Epithelial cell of prostate (primary cell): ENCODE results near the gene NAV2.
"Not testable (repeated sequence)": the region's sequence is repeated elsewhere in the genome, so short reads cannot be mapped to it uniquely, and the experiment has no call there.

ENCODE experiments used
- DNase-seq: peaks from one replicate; pipeline ENCODE4 v3.0.0-alpha.2; 2011; ENCODE audit warnings: low read depth, low spot score
- H3K27ac ChIP-seq: fragments of 450-650 bp; 2 replicates; pipeline ENCODE4 v1.5.1; 2017; ENCODE audit warnings: mild to moderate bottlenecking

Gene NAV2

DNA sequence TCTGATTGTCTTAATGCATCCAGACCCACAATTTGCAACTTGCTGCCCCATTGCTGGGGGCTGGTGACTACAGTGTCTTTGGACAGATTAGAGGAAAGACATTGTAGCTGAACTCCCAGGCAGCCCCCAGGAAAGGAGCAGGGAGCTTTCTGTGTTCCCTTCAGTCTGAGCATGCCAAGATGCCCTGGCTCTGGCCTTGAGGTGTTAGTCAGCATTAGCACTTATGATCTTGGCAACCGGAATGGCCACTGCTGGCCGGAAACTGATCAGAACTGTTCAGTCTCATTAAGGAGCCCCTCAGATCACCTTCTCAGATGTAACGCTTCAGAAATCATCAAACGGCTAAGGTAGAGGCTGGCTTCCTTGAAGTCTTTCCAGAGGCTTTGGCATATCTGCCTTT lies 195.2 kb downstream of the NAV2 start:
- no peak overlapping the region for H3K27ac ChIP-seq
- DNase-seq, result no peak

DNA sequence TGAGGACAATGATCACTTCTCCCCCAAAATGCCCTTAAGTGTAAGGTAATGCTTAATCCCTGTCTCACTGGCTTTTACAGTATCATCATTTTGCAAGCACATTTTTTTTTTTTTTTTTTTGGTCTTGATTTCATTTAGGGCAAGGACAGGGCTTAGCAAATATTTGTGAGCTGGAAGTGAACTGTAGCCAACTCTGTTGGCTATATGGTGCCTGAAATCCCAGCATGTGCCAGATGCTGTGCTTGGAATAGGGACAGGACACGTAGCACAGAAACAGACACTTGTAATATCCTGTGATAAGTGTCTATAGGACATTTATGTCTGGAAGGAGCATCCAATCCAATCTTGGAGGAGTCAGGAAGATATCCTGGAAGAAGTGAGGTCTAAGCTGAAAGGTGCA lies 198.3 kb downstream of the NAV2 start:
- no peak overlapping the region for H3K27ac ChIP-seq
- DNase-seq, result no peak

DNA sequence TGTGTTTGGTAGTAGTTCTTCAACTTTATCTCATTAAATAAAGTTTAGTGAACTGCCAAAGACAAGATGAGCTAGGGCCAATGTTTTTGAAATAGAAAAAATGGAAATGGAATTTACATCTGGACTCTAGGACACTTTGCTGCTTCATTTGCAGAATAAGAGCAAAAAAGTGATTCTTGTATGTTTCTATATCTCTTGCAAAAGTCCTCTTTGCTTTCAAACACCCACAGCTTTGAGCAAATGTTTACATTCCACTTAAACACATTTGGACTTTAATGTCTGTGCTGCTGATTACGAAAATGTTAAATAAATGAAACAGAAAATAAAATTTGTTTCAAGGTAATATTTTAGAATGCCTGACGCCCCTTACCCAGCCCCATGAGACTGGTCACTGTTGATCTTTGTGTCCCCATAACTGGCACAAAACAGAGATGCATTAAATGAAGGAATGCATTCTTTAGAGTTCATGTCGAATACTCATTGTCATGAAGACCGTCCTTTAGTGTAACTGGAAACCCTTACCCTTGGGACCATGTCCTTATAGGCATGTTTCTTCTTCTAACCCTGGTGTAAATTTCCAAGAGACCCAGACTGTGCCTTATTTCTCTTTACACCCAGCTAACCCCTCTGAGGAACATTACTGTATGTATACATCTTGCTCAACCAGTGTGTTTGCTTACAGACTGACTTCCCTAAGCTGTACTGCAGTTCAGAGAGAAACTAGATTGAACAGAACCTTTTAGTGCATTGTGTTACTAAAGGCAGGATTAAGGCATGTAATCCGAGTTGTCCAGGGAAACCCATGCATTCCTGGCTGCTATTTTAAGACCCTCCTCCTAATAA lies 199.7 kb downstream of the NAV2 start:
- DNase-seq, result no peak
- no peak overlapping the region for H3K27ac ChIP-seq

DNA sequence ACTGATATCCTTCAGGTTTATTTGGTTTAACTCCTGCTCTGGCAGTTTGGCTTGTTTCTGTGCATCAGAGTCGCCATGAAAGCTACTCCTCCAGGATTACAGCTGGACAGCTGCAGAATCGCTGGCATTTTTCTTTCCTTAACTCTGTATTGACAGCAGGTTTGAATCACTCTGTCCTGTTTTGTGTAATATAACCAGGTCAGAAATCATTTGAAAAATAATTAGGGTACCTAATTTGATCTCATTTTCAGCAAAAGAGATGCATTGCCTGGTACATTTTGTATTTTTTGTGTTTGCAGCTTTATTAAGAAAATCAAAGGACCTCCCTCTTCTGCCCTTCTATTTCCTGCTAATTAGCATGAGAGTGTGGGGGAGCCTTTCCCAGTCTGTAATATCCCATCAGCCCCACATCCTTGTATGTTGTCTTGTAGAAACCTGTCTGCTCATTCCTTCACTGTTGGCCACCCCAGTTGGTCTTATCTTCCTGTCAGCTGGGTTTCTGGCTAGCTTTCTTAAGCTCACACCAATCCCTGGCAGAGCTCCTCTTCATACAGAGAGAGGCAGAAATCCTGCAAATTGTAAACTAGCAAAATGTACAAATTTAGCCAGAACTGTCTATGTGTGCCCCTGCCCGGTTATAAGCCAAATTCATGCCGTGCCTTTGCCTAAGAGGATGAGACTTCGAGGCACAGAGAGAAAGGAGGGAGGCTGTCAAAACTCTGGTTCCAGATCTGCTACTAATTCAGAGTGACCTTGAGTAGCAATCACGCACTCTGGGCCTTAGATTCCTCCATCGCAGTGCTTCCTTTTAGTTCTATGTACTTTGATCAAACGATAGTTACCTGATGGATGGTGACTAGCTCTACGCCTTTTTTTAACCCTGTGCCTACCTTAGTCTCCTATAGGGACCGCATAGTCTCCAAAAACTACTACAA lies 200.6 kb downstream of the NAV2 start:
- H3K27ac ChIP-seq, result no peak overlapping the region
- DNase-seq, result no peak

DNA sequence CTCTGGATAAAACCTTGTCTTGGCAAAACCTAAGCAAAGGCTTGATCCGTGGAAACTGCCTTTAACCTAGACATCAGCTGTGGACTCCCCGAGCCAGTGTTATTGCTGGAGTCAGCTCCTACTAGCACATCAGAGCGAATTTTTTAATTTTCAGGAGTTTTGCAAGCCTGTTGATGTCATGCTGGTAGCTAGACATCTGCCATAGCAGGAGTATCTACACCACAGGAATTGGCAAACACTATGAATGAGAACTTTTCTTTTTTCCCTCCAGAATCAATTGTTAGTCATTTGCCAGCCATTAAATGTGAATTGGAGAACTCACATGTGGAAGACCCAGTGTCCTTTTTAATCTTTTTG lies 201.2 kb downstream of the NAV2 start:
- no peak for DNase-seq
- no peak overlapping the region for H3K27ac ChIP-seq

DNA sequence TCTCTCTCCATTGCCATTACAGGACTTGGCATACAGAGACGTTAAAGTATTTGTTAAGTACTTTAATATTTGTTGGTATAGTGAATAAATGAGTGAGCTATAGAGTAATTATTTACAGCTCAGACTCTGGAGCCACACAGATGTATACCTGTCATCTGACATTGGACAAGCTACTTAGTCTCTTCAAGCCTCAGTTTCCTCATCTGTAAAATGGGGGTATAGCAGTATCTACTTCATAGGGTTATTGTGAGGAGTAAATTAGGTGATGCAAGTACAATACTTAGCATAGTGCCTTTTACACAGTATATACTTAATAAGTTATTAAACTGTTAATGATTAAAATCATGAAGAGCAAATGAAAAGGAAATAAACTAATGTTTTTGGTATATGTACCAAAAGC lies 203.2 kb downstream of the NAV2 start:
- H3K27ac ChIP-seq, result no peak overlapping the region
- DNase-seq, result no peak

DNA sequence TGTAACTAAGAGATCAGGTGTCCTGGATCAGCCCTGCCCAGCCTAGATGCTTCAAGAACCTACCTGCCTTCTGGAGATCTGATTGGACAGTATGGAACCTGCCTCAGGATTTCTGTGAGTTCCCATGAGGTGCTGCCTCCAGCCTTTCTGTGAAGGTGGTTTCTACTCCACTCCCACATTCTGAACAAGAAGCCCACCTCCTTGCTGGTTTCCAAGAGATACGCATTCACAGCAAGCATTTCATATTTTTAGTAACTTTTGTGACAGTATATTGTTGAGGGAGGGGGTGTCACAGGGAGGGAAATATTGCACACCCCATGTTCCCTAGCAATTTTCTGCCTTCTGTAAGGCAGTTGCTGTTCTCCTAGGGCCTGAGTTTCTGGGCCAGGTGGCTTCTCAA lies 204.4 kb downstream of the NAV2 start:
- no peak for DNase-seq
- H3K27ac ChIP-seq, result no peak overlapping the region

DNA sequence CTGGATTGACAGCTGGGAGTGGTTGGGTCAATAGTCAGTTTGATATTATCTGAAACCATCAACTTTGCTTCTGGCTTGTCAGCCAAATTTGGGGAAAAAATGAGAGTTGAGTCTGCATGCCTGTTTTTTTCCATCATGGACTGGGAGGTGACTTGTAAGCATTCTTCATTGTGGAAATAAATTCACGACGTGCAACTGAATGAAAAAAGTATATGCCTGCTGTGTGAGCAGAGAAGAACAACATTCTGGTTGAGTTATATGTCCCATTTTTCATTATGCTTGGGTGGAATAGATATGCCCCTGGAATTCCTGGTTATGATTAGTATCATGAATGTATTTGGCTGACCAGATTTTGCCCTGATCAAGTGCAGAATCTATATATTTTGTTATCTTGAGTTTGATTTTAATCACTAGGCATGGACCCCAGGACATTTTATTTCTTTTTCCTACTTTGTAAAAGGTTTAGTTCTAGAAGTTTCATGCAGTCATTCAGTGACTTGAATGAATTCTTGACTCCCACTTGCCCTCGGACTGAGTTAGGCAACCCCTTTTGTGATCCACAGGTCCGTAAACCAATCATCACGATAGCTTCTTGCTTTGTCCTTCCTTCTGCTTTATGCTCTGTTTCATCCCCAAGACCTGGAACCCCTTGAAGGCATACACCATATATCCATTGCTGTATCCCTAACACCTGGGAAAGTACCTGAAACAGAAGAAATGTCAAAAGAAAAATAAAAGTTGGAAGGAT lies 205.8 kb downstream of the NAV2 start:
- peak overlapping the region; percentile 55 for H3K27ac ChIP-seq
- DNase-seq, result no peak

DNA sequence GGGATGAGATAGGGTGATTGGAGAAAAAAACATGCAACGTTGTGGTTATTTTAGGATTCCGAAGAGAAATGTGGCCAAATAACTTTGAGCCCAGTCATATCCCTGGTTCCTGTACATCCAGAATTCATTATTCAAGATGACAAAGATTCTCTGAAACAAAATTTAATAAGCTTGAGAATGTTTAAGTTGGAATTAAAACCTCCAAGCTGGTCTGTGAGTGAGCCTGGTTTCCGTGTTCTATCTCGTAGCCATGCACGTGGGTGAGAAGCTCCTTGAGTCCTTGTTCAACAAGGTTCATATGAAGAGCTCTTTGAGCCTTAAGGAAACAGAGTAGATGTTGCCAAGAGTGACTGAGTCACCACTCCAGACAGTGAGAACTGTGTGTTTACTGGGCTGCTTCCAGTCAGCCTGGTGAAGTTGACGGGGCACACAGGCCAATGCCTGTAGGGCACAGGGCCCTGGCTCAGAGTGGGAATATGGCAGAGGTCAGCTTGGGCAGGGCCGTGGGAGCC lies 206.5 kb downstream of the NAV2 start:
- DNase-seq, result peak; percentile 95
- peak overlapping the region; percentile 55 for H3K27ac ChIP-seq

DNA sequence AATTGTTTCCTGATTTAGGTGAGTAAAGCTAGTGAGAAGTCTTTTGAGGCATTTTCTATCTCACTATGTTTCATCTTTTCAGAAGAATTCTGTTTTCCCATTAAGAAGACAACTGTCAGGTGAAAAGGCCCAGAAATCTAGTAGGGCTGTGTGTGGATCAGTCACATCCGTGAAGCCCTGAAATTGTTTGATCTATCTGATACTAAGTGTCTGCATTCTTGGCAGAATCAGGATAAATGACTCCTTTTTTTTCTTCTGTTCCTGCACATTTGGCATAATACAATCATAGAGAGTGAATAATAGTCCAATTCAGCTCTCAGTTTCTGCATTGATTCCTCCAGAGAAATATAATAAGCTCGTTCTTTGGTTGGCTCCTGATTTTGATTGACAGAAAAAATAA lies 208.3 kb downstream of the NAV2 start:
- no peak for DNase-seq
- H3K27ac ChIP-seq, result no peak overlapping the region

DNA sequence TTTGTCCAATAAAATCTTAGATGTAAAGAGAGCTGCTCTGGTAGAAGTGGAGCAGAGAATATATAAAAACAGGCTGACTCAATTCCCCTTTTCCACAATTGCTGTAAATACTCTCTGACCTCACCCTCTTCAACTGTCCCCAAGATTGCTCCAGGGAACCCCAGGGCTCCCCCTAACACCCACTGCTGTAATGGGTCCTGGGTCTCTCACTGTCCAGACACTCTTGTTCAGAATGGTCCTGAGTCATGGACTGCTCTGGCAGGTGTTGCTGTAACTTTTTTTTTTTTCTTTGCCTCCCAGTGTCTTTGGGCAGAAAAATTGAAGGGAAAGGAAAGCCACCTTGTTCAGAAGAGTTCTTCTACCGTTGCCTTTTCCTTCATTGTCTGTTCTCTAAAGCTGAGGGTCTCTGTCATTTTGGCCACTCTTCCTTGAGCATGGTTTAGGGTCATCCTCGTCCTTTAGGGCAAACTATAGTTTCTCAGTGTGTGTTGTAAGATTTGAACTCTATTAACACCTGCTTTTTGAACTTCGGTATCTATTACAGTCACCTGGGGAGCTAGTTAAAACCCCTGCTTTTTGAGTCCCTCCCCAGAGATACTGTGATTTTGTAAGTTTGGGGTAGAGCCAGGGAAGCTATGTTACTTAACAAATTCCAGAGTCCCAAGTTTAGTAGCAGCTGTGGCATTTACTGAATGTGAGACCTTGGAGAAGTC lies 209.5 kb downstream of the NAV2 start:
- H3K27ac ChIP-seq, result no peak overlapping the region
- DNase-seq, result no peak

DNA sequence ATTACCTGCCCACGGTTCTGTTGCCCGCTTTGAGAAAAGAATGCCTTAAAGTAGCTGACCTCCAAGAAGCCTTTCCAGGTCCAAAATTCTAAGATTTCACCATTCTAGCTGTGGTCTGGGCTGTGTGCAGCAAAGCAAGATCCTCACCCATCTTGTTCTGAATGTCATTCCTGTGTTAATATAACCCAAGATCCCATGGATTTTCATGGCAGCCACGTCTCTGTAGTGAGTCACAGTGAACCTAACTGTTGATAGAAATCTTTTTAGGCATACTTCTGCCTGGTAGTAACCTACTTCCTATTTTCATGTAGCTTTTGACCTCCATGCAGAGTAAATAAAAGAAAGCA lies 210.0 kb downstream of the NAV2 start:
- H3K27ac ChIP-seq, result no peak overlapping the region
- no peak for DNase-seq

DNA sequence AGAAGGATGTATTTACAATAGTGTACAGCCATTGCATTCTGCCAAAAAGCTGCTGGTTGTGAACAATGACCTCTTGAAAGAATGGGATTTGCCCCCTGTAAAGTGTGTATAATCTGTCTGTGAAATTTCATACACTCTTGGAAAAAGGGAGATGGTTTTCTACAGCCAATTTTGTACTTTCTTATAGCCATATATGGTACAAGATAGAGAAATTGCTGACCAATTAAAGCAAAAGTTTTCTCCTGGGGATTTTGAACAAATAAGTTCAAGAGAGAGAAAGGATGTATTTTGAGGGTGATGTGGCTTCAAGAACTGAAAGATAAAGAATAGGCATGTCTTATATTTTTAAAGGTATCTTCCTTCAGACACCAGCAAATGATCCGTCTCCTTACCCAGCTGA lies 211.0 kb downstream of the NAV2 start:
- DNase-seq, result no peak
- H3K27ac ChIP-seq, result no peak overlapping the region

DNA sequence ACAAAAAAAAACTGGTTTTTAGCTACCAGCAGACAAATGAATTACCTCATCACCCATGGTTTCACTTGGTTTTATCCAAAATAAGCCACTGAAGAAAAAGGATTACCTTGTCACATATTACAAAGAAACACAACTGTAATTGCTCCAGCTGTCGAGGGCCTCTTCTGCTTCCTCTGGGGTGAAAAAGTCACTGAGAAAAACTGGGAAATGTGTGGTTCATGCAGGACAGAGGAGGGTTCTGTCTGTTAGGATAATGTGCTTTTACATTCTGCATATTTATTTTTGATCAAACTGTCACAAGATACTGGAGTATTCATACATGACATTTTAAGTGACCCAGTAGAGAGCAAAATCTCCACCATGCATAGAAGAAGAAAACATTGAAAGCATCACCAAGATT lies 211.7 kb downstream of the NAV2 start:
- H3K27ac ChIP-seq, result no peak overlapping the region
- DNase-seq, result no peak

DNA sequence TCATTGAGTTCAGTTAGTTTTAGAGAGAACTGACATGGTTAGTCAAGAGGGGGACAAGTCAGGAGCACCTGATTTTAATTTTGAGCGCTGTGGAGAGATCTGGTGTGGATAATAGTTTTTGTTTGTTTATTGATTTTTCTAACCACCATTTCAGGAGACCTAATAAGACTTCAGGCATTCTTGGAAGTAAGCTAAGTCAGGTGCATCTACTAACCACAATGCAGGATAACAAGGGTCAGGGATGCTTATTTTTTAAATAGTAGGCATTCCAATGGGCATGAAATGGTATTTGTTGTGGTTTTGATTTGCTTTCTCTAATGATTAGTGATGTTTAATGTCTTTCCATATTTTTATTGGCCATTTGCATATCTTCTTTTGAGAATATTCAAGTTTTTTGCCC lies 212.1 kb downstream of the NAV2 start:
- DNase-seq, result no peak
- H3K27ac ChIP-seq, result no peak overlapping the region

DNA sequence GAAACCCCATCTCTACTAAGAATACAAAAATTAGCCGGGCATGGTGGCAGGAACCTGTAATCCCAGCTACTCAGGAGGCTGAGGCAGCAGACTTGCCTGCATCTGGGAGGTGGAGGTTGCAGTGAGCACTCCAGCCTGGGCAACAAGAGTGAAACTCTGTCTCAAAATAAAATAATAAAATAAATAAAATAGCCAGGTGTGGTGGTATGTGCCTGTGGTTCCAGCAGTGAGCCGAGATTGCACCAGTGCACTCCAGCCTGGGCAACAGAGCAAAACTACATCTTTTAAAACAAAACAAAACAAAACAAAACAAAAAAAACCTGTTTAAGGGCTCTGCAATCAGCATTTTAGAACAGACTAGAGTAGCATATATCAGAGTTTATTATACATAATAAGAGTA lies 214.8 kb downstream of the NAV2 start:
- not testable (repeated sequence) for H3K27ac ChIP-seq, DNase-seq

DNA sequence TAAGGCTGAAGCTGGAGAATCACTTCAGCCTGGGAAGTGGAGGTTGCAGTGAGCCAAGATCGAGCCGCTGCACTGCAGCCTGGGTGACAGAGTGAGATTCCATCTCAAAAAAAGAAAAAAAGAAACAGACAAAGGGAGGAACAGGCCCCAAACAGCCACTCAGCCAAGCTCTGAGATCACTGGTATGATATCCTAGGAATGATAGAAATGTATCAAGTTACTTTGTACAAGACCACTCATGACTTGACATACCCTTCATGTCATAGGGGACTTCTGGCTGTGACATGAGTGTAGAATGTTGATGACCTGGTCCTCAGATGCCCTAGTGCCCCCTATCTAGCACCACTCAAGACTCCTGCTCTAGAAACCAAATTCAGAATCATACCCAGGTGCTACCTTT lies 216.5 kb downstream of the NAV2 start:
- no peak for DNase-seq
- no peak overlapping the region for H3K27ac ChIP-seq

DNA sequence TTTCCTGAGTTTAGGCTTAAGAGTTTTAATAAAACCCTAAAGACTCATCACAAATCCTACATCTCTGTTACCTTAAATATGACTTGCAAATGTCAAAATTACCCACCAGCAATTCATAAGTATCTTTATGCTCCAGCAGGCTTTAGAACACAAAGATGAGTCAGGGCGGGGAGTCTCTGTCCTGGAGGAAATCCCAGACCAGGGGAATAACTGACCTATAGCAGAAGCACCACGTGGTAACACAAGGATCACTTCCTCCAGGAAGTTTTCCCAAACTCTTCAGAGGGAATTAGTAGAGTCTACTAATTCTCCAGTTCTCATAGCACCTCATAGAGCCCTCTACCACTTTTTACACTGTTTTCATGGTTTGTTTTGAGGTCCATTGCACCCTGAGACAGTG lies 217.0 kb downstream of the NAV2 start:
- no peak overlapping the region for H3K27ac ChIP-seq
- DNase-seq, result no peak

DNA sequence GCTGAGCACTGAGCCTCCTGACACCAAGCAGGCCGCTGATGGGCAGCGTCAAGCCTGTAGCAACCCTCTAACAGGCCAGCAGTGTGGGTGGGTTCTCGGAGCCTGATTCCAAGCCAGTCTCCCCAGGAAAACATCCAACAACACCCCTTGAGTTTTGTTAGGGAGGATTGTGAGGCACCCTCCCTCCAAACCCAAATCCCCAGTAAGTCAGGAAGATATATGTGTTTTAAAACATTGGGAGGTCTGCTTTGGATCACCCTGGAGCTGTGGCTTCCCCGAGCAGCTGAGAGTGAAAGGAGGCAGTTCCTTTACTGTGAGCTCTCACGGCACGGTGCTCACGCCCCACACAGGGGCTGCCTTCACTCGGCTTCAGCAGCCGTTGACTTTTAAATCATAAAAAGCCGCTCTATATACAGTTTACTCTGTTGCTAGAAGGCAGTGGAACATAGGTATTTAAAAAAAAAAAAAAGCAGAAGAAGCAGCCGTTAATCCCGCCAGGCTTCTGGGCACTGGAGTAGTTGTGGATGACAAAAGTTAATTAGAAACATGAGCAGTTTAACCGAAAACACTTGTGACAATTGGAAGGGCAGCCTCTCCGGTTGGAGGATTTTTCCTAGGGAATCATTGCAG lies 218.6 kb downstream of the NAV2 start:
- no peak for DNase-seq
- H3K27ac ChIP-seq, result no peak overlapping the region
